Endothelial cell of umbilical vein (primary cell): Measurements from ENCODE around the gene RGS17. TPM values are rescaled to one million over a fixed set of nuclear protein-coding genes. Genes with fewer than 3 reads are reported as not detected.

Experiments used
- BruUV-seq: library from RNA; stranded (reverse); fragments of 400-500 nt; replicated peaks from 2 replicates; lab custom pipeline; 2021; lab: Mats Ljungman, UMichigan
- CTCF ChIA-PET: fragments of 300-600, 350-600 bp; sonication (Branson Sonifier 250); formaldehyde crosslinking; loops from one replicate; lab custom pipeline; 2021; ENCODE audit warnings: antibody characterized with exemption, inconsistent platforms; lab: Charles Lee
- POLR2A ChIA-PET: fragments of 300-600, 350-600 bp; sonication (Branson Sonifier 250); formaldehyde crosslinking; loops from one replicate; lab custom pipeline; 2021; ENCODE audit warnings: antibody characterized with exemption, inconsistent platforms; lab: Charles Lee
- DNase-seq: peaks from one replicate; pipeline ENCODE4 v3.0.0-alpha.2; 2011; ENCODE audit warnings: low read depth, low spot score
- FAIRE-seq: peaks from 2 replicates; lab custom pipeline; 2011; peaks lifted over from hg19 to GRCh38; lab: Jason Lieb, UNC
- H2AFZ ChIP-seq: 2 replicates; pipeline ENCODE4 v1.6.0; 2012; ENCODE audit warnings: low read depth, low read length, control low read depth, inconsistent platforms
- H3K27ac ChIP-seq: 2 replicates; pipeline ENCODE4 v1.5.1; 2011; ENCODE audit warnings: low read depth, mild to moderate bottlenecking, control low read depth, low read length, moderate library complexity; ENCODE audit not compliant: insufficient read depth
- H3K27me3 ChIP-seq, 2 experiments: 2 replicates each; pipeline versions ENCODE4 v1.6.0 to v1.6.1; 2011; ENCODE audit warnings: low read length in 2 of 2, mixed read lengths in 1 of 2; ENCODE audit not compliant: control insufficient read depth in 2 of 2, insufficient read depth in 2 of 2
- H3K36me3 ChIP-seq, 2 experiments: 2 replicates in 1 of 2; 3 replicates in 1 of 2; pipeline ENCODE4 v1.5.1; 2011; ENCODE audit warnings: low read length in 2 of 2, mild to moderate bottlenecking in 1 of 2, moderate library complexity in 1 of 2; ENCODE audit not compliant: control insufficient read depth in 2 of 2, insufficient read depth in 2 of 2; ENCODE audit errors: extremely low read depth in 1 of 2
- H3K4me1 ChIP-seq: 3 replicates; pipeline ENCODE4 v1.5.1; 2011; ENCODE audit warnings: mild to moderate bottlenecking, low read length; ENCODE audit not compliant: control insufficient read depth, insufficient read depth; ENCODE audit errors: extremely low read depth
- H3K4me2 ChIP-seq: 2 replicates; pipeline ENCODE4 v1.6.1; 2011; ENCODE audit warnings: low read length, control low read depth, mixed read lengths; ENCODE audit not compliant: insufficient read depth
- H3K4me3 ChIP-seq, 3 experiments: fragments of 200-600 bp in 1 of 3; sonication (generic), shearing (Covaris generic) in 1 of 3; replicated peaks in 1 of 3; 2 replicates each; pipeline ENCODE4 v1.5.1; 2011 to 2016; ENCODE audit warnings: control low read depth in 3 of 3, low read length in 3 of 3, mild to moderate bottlenecking in 2 of 3, inconsistent platforms in 1 of 3, low read depth in 1 of 3, moderate library complexity in 1 of 3; ENCODE audit not compliant: insufficient read depth in 1 of 3
- H3K79me2 ChIP-seq: 2 replicates; pipeline ENCODE4 v1.6.0; 2012; ENCODE audit warnings: low read length, inconsistent platforms; ENCODE audit not compliant: control insufficient read depth, insufficient read depth
- H3K9ac ChIP-seq: replicated peaks from 2 replicates; pipeline ENCODE3; 2011; ENCODE audit warnings: low read length, control low read depth; ENCODE audit not compliant: insufficient read depth; ENCODE audit errors: extremely low read depth
- H3K9me1 ChIP-seq: replicated peaks from 3 replicates; pipeline ENCODE4 v1.6.0; 2011; ENCODE audit warnings: mild to moderate bottlenecking, low read length; ENCODE audit not compliant: control insufficient read depth, insufficient read depth; ENCODE audit errors: extremely low read depth
- H3K9me3 ChIP-seq: replicated peaks from 2 replicates; pipeline ENCODE4 v1.5.1; 2012; ENCODE audit warnings: low read length, inconsistent platforms; ENCODE audit not compliant: control insufficient read depth, insufficient read depth
- H4K20me1 ChIP-seq: replicated peaks from 2 replicates; pipeline ENCODE3; 2011; ENCODE audit warnings: mild to moderate bottlenecking, low read length; ENCODE audit not compliant: control insufficient read depth, insufficient read depth; ENCODE audit errors: extremely low read depth
- CTCF ChIP-seq, 2 donors: IDR thresholded peaks; 1 replicate in 1 of 2; 2 replicates in 1 of 2; pipeline ENCODE4 v1.5.1; 2011; ENCODE audit warnings: low read length in 2 of 2, mild to moderate bottlenecking in 2 of 2, moderate library complexity in 2 of 2, control low read depth in 1 of 2, inconsistent platforms in 1 of 2, low read depth in 1 of 2; ENCODE audit not compliant: insufficient read depth in 1 of 2; ENCODE audit errors: extremely low read depth in 1 of 2
- EZH2 ChIP-seq: IDR thresholded peaks from 2 replicates; pipeline ENCODE4 v1.6.1; 2012; ENCODE audit warnings: borderline replicate concordance, low read depth, mild to moderate bottlenecking, moderate library complexity, low read length, inconsistent platforms; ENCODE audit not compliant: severe bottlenecking
- FOS ChIP-seq: IDR thresholded peaks from 2 replicates; pipeline ENCODE4 v1.6.1; 2011; ENCODE audit warnings: mild to moderate bottlenecking, low read length, moderate library complexity, borderline replicate concordance; ENCODE audit not compliant: insufficient read depth
- GATA2 ChIP-seq: IDR thresholded peaks from 2 replicates; pipeline ENCODE4 v1.7.0; 2011; ENCODE audit warnings: low read depth, mild to moderate bottlenecking, moderate library complexity, mixed read lengths, low read length; ENCODE audit not compliant: insufficient read length, insufficient read depth
- JUN ChIP-seq: IDR thresholded peaks from 2 replicates; pipeline ENCODE4 v1.6.1; 2011; ENCODE audit warnings: borderline replicate concordance, low read depth; ENCODE audit not compliant: insufficient read length, insufficient read depth
- MAX ChIP-seq: IDR thresholded peaks from 2 replicates; pipeline ENCODE4 v1.6.1; 2011; ENCODE audit not compliant: insufficient read depth, insufficient read length
- MYC ChIP-seq: IDR thresholded peaks from one replicate; pipeline ENCODE4 v1.6.1; 2011; ENCODE audit warnings: mild to moderate bottlenecking, low read depth, low read length
- POLR2A ChIP-seq: IDR thresholded peaks from 2 replicates; pipeline ENCODE4 v1.6.1; 2012; ENCODE audit warnings: low read depth, mild to moderate bottlenecking, control low read depth, low read length
- POLR2AphosphoS5 ChIP-seq: IDR thresholded peaks from 2 replicates; pipeline ENCODE4 v1.6.1; 2012; ENCODE audit warnings: low read depth, mild to moderate bottlenecking, control low read depth, low read length, moderate library complexity; ENCODE audit not compliant: insufficient read depth
- dilution Hi-C: fragments of 300-500 bp; cut with MboI; formaldehyde crosslinking; loops from one replicate; pipeline ENCODE4 v1.15.0; 2019; ENCODE audit warnings: low sequenced_read_pairs; ENCODE audit not compliant: extremely low pct_ligation_motif_present
- intact Hi-C: fragments of 100-400 bp; cut with micrococcal nuclease; formaldehyde crosslinking; loops from one replicate; pipeline ENCODE4 v1.10.0; 2022
- polyA plus RNA-seq, 4 experiments: library from polyadenylated mRNA; depleted of rRNA in 3 of 4; stranded (reverse) in 3 of 4; unstranded in 1 of 4; fragments of >200 nt; gene quantifications; 2 replicates each; pipeline versions ENCODE4 v1.2.1 to v1.2.3, GENCODE V29; 2011 to 2012; ENCODE audit warnings: missing spikeins in 1 of 4
- total RNA-seq: library from RNA; stranded (reverse); gene quantifications from 2 replicates; pipeline ENCODE4 v1.2.3, GENCODE V29; 2021

The RGS17 gene
- total and polyA plus RNA-seq, 2 donors (not counting 3 experiments of a cell fraction or from before 2014, with no cell fraction given) = 0.40 to 1.1 TPM

GRCh38 chr6:153167061-153167891 is 36.2 kb upstream of the RGS17 start:
- no peaks in the 10 kb centered on the region for H3K9me3 ChIP-seq
- POLR2A ChIA-PET = no interaction called here
- CTCF ChIA-PET = interaction anchor here (1.0 kb wide), 1 partner anchor 135 kb away, joined by 3 read pairs; no protein-coding TSS in a partner anchor
- no peak overlapping the region for H3K4me3 ChIP-seq
- H3K4me2 ChIP-seq = peak overlapping the region; percentile 80
- peak overlapping the region; percentile 75 for H3K27ac ChIP-seq
- peaks cover 19% of the 10 kb centered on the region for H3K4me1 ChIP-seq
- TSS peak; percentile 63 for BruUV-seq
- DNase-seq (peak; percentile 79), FAIRE-seq (peak; percentile 75)
- no peaks in the 10 kb centered on the region for H3K36me3 ChIP-seq
- TF ChIP-seq GATA2 = no peak
- no peak for TF ChIP-seq POLR2A
- peak; percentile 89 for TF ChIP-seq JUN
- no peak for TF ChIP-seq MAX
- peak; percentile 48 for TF ChIP-seq POLR2AphosphoS5
- no peak for TF ChIP-seq CTCF (IDR thresholded peaks at IDR 0.05; ENCODE audit: extremely low read depth in 1 of 2, insufficient read depth in 1 of 2, low read depth in 1 of 2, low read length in 2 of 2)
- peak; percentile 94 for TF ChIP-seq FOS
- TF ChIP-seq EZH2 = no peak
- no peak for TF ChIP-seq MYC
- H4K20me1 ChIP-seq = no peaks in the 10 kb centered on the region
- no peaks in the 10 kb centered on the region for H3K9me1 ChIP-seq
- no peaks in the 10 kb centered on the region for H3K79me2 ChIP-seq
- intact Hi-C loops (loop anchor here (1.0 kb wide), 3 partner anchors 36 to 135 kb away; partner anchors contain the start of gene RGS17), dilution Hi-C loops (no loop called here)
- peak overlapping the region; percentile 29 for H3K9ac ChIP-seq
- peak overlapping the region; percentile 15 for H2AFZ ChIP-seq
- H3K27me3 ChIP-seq = no peaks in the 10 kb centered on the region
